H1 (cell line): ENCODE data around the gene CBARP. TPM values are rescaled to one million over a fixed set of nuclear protein-coding genes. Genes with fewer than 3 reads are reported as not detected.

ENCODE experiments used
- CEBPB ChIP-seq: IDR thresholded peaks from 2 replicates; pipeline ENCODE4 v1.6.1; 2012; ENCODE audit warnings: low read depth, low read length
- FOSL1 ChIP-seq: IDR thresholded peaks from 2 replicates; pipeline ENCODE4 v1.6.1; 2011; ENCODE audit warnings: mild to moderate bottlenecking, low read depth, low read length, moderate library complexity; ENCODE audit not compliant: insufficient read depth
- GTF2F1 ChIP-seq: IDR thresholded peaks from 2 replicates; pipeline ENCODE4 v1.6.1; 2012; ENCODE audit warnings: low read depth, low read length, improper control_type of control experiment, borderline replicate concordance
- NANOG ChIP-seq: IDR thresholded peaks from 2 replicates; pipeline ENCODE4 v1.6.1; 2011; ENCODE audit warnings: low read length, low read depth, mild to moderate bottlenecking, inconsistent platforms; ENCODE audit not compliant: insufficient read depth, poor library complexity, severe bottlenecking
- POLR2A ChIP-seq, 2 experiments: IDR thresholded peaks; 1 replicate in 1 of 2; 2 replicates in 1 of 2; pipeline ENCODE4 v1.6.1; 2011; ENCODE audit warnings: low read depth in 2 of 2, low read length in 2 of 2, mild to moderate bottlenecking in 2 of 2; ENCODE audit errors: control extremely low read depth in 1 of 2
- SIRT6 ChIP-seq: IDR thresholded peaks from one replicate; pipeline ENCODE4 v1.7.1; 2012; ENCODE audit warnings: low read length, inconsistent platforms
- TBP ChIP-seq: IDR thresholded peaks from 2 replicates; pipeline ENCODE4 v1.6.1; 2011; ENCODE audit warnings: low read depth, low read length, improper control_type of control experiment
- TCF12 ChIP-seq: IDR thresholded peaks from 2 replicates; pipeline ENCODE4 v1.6.1; 2011; ENCODE audit warnings: low read depth, mild to moderate bottlenecking, low read length
- polyA plus RNA-seq, 7 experiments: library from polyadenylated mRNA; depleted of rRNA in 3 of 7; stranded (reverse) in 5 of 7; unstranded in 2 of 7; fragments of >200 nt in 5 of 7; fragments of 200-250 nt in 2 of 7; gene quantifications; 1 replicate in 5 of 7; 2 replicates in 1 of 7; 4 replicates in 1 of 7; pipeline versions ENCODE4 v1.2.1 to v1.2.3, GENCODE V29; 2011 to 2013; ENCODE audit warnings: missing spikeins in 2 of 7, mixed read lengths in 2 of 7
- total RNA-seq: library from RNA; stranded (reverse); fragmentation: NEBNext Ultra II Directional; extraction: Animal tissue kit (Norgen Biotek cat#: 25700); gene quantifications from 2 replicates; pipeline ENCODE4 v1.2.1, GENCODE V29; 2021
- TF ChIP-seq, protein P1 (sequence below): fragments of 300-600 bp; sonication (generic); IDR thresholded peaks from 2 replicates; pipeline ENCODE4 v1.7.1; 2012; ENCODE audit warnings: low read length, moderate library complexity, mild to moderate bottlenecking, inconsistent platforms; ENCODE audit not compliant: insufficient replicate concordance
- TF ChIP-seq, protein P2 (sequence below): IDR thresholded peaks from 2 replicates; pipeline ENCODE4 v1.6.1; 2012; ENCODE audit warnings: low read length, inconsistent platforms

The CBARP gene
- total and polyA plus RNA-seq, 2 of the 8 experiments (the other 6 are each of a cell fraction or from before 2014, with no cell fraction given) = 4.9 to 14.7 TPM

DNA sequence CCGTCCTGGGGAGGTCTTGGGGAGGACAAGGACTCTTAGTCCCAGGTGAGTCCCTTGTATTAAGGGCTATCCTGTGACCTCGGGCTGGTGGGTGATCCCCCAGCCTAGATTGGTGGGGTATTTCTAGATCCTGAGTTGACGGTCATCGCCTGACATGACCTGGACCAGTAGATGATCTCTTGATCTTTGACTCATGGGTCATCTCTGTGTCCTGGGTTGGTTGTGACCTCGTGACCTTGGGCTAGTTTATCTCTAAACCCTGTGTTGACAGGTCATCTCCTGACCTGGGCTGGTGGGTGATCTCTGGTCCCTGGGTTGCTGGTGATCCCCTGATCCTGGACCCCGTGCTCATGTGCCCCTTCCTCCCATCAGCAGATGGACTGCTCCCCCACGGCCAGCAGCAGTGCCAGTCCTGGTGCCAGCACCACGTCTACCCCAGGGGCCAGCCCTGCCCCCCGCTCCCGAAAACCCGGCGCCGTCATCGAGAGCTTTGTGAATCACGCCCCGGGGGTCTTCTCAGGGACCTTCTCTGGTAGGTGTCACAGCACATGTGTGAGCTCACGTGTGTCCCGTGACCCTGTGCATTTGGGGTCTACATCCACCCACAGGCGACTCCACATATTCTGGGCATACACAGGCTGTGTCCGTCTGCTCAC lies 16.9 kb upstream of the CBARP start (continued):
- TF ChIP-seq, protein P1, sequence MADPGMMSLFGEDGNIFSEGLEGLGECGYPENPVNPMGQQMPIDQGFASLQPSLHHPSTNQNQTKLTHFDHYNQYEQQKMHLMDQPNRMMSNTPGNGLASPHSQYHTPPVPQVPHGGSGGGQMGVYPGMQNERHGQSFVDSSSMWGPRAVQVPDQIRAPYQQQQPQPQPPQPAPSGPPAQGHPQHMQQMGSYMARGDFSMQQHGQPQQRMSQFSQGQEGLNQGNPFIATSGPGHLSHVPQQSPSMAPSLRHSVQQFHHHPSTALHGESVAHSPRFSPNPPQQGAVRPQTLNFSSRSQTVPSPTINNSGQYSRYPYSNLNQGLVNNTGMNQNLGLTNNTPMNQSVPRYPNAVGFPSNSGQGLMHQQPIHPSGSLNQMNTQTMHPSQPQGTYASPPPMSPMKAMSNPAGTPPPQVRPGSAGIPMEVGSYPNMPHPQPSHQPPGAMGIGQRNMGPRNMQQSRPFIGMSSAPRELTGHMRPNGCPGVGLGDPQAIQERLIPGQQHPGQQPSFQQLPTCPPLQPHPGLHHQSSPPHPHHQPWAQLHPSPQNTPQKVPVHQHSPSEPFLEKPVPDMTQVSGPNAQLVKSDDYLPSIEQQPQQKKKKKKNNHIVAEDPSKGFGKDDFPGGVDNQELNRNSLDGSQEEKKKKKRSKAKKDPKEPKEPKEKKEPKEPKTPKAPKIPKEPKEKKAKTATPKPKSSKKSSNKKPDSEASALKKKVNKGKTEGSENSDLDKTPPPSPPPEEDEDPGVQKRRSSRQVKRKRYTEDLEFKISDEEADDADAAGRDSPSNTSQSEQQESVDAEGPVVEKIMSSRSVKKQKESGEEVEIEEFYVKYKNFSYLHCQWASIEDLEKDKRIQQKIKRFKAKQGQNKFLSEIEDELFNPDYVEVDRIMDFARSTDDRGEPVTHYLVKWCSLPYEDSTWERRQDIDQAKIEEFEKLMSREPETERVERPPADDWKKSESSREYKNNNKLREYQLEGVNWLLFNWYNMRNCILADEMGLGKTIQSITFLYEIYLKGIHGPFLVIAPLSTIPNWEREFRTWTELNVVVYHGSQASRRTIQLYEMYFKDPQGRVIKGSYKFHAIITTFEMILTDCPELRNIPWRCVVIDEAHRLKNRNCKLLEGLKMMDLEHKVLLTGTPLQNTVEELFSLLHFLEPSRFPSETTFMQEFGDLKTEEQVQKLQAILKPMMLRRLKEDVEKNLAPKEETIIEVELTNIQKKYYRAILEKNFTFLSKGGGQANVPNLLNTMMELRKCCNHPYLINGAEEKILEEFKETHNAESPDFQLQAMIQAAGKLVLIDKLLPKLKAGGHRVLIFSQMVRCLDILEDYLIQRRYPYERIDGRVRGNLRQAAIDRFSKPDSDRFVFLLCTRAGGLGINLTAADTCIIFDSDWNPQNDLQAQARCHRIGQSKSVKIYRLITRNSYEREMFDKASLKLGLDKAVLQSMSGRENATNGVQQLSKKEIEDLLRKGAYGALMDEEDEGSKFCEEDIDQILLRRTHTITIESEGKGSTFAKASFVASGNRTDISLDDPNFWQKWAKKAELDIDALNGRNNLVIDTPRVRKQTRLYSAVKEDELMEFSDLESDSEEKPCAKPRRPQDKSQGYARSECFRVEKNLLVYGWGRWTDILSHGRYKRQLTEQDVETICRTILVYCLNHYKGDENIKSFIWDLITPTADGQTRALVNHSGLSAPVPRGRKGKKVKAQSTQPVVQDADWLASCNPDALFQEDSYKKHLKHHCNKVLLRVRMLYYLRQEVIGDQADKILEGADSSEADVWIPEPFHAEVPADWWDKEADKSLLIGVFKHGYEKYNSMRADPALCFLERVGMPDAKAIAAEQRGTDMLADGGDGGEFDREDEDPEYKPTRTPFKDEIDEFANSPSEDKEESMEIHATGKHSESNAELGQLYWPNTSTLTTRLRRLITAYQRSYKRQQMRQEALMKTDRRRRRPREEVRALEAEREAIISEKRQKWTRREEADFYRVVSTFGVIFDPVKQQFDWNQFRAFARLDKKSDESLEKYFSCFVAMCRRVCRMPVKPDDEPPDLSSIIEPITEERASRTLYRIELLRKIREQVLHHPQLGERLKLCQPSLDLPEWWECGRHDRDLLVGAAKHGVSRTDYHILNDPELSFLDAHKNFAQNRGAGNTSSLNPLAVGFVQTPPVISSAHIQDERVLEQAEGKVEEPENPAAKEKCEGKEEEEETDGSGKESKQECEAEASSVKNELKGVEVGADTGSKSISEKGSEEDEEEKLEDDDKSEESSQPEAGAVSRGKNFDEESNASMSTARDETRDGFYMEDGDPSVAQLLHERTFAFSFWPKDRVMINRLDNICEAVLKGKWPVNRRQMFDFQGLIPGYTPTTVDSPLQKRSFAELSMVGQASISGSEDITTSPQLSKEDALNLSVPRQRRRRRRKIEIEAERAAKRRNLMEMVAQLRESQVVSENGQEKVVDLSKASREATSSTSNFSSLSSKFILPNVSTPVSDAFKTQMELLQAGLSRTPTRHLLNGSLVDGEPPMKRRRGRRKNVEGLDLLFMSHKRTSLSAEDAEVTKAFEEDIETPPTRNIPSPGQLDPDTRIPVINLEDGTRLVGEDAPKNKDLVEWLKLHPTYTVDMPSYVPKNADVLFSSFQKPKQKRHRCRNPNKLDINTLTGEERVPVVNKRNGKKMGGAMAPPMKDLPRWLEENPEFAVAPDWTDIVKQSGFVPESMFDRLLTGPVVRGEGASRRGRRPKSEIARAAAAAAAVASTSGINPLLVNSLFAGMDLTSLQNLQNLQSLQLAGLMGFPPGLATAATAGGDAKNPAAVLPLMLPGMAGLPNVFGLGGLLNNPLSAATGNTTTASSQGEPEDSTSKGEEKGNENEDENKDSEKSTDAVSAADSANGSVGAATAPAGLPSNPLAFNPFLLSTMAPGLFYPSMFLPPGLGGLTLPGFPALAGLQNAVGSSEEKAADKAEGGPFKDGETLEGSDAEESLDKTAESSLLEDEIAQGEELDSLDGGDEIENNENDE = no peak
- TF ChIP-seq SIRT6 (no peak), FOSL1 (no peak), TCF12 (no peak), TBP (no peak), CEBPB (no peak), GTF2F1 (no peak), NANOG (no peak), POLR2A (IDR thresholded peaks at IDR 0.05; ENCODE audit: control extremely low read depth in 1 of 2, low read depth in 2 of 2, low read length in 2 of 2) (peak in 1 of 2 experiments; percentile 42; a peak in 1 of 3 replicates)
- TF ChIP-seq, protein P2, sequence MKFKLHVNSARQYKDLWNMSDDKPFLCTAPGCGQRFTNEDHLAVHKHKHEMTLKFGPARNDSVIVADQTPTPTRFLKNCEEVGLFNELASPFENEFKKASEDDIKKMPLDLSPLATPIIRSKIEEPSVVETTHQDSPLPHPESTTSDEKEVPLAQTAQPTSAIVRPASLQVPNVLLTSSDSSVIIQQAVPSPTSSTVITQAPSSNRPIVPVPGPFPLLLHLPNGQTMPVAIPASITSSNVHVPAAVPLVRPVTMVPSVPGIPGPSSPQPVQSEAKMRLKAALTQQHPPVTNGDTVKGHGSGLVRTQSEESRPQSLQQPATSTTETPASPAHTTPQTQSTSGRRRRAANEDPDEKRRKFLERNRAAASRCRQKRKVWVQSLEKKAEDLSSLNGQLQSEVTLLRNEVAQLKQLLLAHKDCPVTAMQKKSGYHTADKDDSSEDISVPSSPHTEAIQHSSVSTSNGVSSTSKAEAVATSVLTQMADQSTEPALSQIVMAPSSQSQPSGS = no peak
